ENCODE measurements around the gene LRP5.

LRP5 gene

GRCh38 chr11:68349461-68350249 is 37.3 kb downstream of the LRP5 start:
- no peak for DNase-seq

GRCh38 chr11:68350759-68351449 is 38.5 kb downstream of the LRP5 start:
- DNase-seq: no peak

GRCh38 chr11:68351450-68352275 is 39.3 kb downstream of the LRP5 start:
- DNase-seq: no peak

GRCh38 chr11:68352591-68352990 is 40.2 kb downstream of the LRP5 start:
- DNase-seq: no peak

GRCh38 chr11:68353118-68353517 is 40.7 kb downstream of the LRP5 start:
- DNase-seq: no peak

GRCh38 chr11:68353669-68354068 is 41.3 kb downstream of the LRP5 start:
- no peak for DNase-seq

GRCh38 chr11:68354148-68354872 is 41.9 kb downstream of the LRP5 start:
- DNase-seq: no peak

- no peak for DNase-seq
These were observed 43.1 kb downstream of the LRP5 start for GRCh38 chr11:68355471-68355870.

GRCh38 chr11:68357568-68357967 is 45.2 kb downstream of the LRP5 start:
- no peak for DNase-seq

GRCh38 chr11:68358416-68358815 is 46.0 kb downstream of the LRP5 start:
- DNase-seq: no peak

- no peak for DNase-seq
These were observed 49.3 kb downstream of the LRP5 start for GRCh38 chr11:68361702-68362101.

GRCh38 chr11:68362801-68363379 is 50.5 kb downstream of the LRP5 start:
- DNase-seq: no peak

GRCh38 chr11:68363776-68364175 is 51.4 kb downstream of the LRP5 start:
- no peak for DNase-seq

- no peak for DNase-seq
These were observed 52.2 kb downstream of the LRP5 start for GRCh38 chr11:68364581-68364980.

- no peak for DNase-seq
These were observed 53.6 kb downstream of the LRP5 start for GRCh38 chr11:68365943-68366435.

GRCh38 chr11:68367252-68367651 is 54.9 kb downstream of the LRP5 start:
- DNase-seq: no peak

- no peak for DNase-seq
These were observed 57.4 kb downstream of the LRP5 start for GRCh38 chr11:68369756-68370155.

GRCh38 chr11:68370211-68371111 is 58.1 kb downstream of the LRP5 start:
- no peak for DNase-seq

- no peak for DNase-seq
These were observed 59.0 kb downstream of the LRP5 start for GRCh38 chr11:68371171-68372041.

- DNase-seq: no peak
These were observed 59.7 kb downstream of the LRP5 start for GRCh38 chr11:68372114-68372513.

All from activated CD4-positive, alpha-beta T cell treated with anti-CD3 and anti-CD28 coated beads, Interleukin-2, amount 50 U/mL, for 1 hour (primary cell).